Activated naive CD4-positive, alpha-beta T cell treated with anti-CD3 and anti-CD28 coated beads for 36 hours (primary cell): Measurements from ENCODE around the gene BCL2. TPM values are rescaled to one million over a fixed set of nuclear protein-coding genes. Genes with fewer than 3 reads are reported as not detected.

ENCODE experiments used
- CTCF ChIA-PET: fragments of 350-600 bp; sonication (Branson Sonifier 250); formaldehyde crosslinking; loops from one replicate; lab custom pipeline; 2021; ENCODE audit warnings: antibody characterized with exemption; lab: Charles Lee
- DNase-seq: peaks from one replicate; pipeline ENCODE4 v3.0.0-alpha.2; 2020
- H3K27ac Mint-ChIP-seq: one replicate; pipeline ENCODE4 v1.8.0; 2021; ENCODE audit warnings: mild to moderate bottlenecking, mixed read lengths
- H3K27me3 Mint-ChIP-seq: one replicate; pipeline ENCODE4 v1.8.0; 2021; ENCODE audit warnings: low read depth, mixed read lengths
- H3K36me3 Mint-ChIP-seq: one replicate; pipeline ENCODE4 v1.8.0; 2021; ENCODE audit warnings: low read depth, mixed read lengths
- H3K4me1 Mint-ChIP-seq: one replicate; pipeline ENCODE4 v1.8.0; 2021; ENCODE audit warnings: low read depth, mixed read lengths
- H3K4me3 Mint-ChIP-seq: one replicate; pipeline ENCODE4 v1.8.0; 2021; ENCODE audit warnings: mild to moderate bottlenecking, moderate library complexity, mixed read lengths
- H3K9me3 Mint-ChIP-seq: one replicate; pipeline ENCODE4 v1.8.0; 2021; ENCODE audit warnings: mixed read lengths
- intact Hi-C: fragments of 100-400 bp; cut with micrococcal nuclease; formaldehyde crosslinking; loops from one replicate; pipeline ENCODE4 v1.15.1; 2023
- total RNA-seq, 2 experiments: library from RNA; stranded (reverse); gene quantifications; one replicate each; pipeline ENCODE4 v1.2.3, GENCODE V29; 2021

Gene BCL2
- total RNA-seq, 2 experiments from 2014 or later: 48.4 to 49.6 TPM

DNA sequence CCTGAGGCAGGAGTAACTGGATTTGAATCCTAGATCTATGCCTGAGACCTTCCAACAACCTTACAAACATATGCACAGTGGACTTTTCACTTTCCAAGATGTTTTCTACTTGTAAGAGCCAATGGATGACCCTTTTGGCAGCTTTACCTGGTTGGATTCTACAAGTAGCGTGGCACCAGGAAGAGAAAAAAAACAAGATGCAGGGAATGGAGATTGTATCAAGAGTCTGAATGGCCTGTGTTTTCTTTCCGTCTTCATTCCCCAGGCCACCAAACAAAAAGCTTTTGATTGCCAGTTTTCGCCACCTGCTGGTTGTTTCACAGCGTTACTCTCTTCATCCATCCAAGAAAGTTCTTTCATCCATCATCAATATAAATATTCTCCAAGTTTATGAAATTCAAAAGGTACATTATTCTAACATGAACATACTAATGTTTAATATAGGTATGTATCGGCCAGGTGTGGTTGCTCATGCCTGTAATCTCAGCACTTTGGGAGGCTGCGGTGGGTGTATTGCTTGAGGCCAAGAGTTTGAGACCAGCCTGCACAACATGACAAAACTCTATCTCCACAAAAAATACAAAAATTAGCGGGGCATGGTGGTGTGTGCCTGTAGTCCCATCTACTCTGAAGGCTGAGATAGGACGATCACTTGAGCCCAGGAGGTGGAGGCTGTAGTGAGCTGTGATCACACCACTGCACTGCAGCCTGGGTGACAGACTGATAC lies 3.5 kb upstream of the BCL2 start:
- Mint-ChIP-seq H3K36me3 (peaks cover 9% of the 10 kb centered on the region), H3K9me3 (no peaks in the 10 kb centered on the region), H3K27me3 (no peaks in the 10 kb centered on the region), H3K27ac (no peak overlapping the region), H3K4me1 (peaks cover 18% of the 10 kb centered on the region), H3K4me3 (no peak overlapping the region)
- CTCF ChIA-PET: interaction anchor here (0.6 to 7.4 kb wide), 38 partner anchors 9 to 722 kb away, joined by 3 to 159 read pairs (median 4); no protein-coding TSS in a partner anchor
- DNase-seq: peak; percentile 79
- intact Hi-C loops: loop anchor here (1.0 to 5.0 kb wide), 8 partner anchors 17 to 736 kb away; no protein-coding TSS in a partner anchor

DNA sequence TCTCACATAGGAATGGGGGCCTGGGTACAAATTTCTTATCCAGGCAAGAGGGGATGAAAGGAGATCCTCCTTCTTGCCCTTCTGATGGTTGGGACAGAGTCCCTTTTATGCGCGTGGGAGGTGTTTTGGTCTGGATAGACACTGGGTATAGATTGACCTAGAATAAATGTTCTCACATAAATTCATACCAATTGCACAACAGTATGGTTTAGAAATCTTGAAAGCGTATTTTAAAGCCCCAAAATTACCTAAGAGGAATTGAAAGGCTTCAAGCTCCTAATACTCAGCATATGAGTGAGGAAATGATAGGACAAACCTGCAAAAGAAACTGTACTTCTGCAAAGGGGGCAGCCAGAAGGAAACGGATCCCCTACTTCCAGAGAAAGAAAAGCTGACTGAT lies 2.6 kb upstream of the BCL2 start:
- H3K36me3 Mint-ChIP-seq: peaks cover 17% of the 10 kb centered on the region
- CTCF ChIA-PET: interaction anchor here (0.9 to 7.4 kb wide), 18 partner anchors 117 to 307 kb away, joined by 3 to 159 read pairs (median 6); no protein-coding TSS in a partner anchor
- no peak overlapping the region for H3K4me3 Mint-ChIP-seq
- peaks cover 18% of the 10 kb centered on the region for H3K4me1 Mint-ChIP-seq
- H3K27me3 Mint-ChIP-seq: no peaks in the 10 kb centered on the region
- no peak for DNase-seq
- H3K27ac Mint-ChIP-seq: no peak overlapping the region
- no peaks in the 10 kb centered on the region for H3K9me3 Mint-ChIP-seq
- intact Hi-C loops: loop anchor here (2.0 to 5.0 kb wide), 2 partner anchors 297 to 735 kb away; no protein-coding TSS in a partner anchor

DNA sequence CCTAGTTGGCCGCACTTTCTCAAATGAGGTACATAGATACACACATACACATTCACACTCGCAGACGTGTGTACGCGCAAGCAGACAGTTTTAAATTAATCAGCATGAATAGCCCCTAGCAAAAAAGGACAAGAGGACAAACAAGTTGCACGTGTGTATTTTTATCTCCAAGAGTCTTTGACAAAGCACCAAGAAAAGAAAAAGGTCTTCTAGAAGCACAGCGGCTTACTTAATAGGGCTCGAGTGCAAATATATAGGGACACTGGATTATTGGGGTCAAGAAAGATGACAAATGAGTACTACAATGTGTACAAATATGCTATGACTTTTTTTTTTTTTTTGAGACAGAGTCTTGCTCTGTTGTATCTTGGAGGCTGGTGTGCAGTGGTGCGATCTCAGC lies 1.7 kb upstream of the BCL2 start:
- peak overlapping the region; percentile 90 for H3K27ac Mint-ChIP-seq

DNA sequence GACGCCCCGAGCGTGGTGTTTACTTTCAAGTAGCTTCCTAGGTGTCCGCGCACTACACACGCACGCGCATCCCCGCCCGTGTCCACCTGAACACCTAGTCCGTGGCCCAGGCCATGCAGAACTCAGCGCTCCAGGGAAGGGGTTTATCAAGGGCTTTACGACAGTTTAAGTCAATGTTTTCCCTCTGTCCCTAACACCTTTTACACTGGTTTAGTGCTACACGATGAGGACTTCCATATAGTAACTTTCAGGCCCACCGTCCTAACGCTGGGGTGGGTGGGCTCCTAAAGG lies 1.4 kb upstream of the BCL2 start:
- intact Hi-C loops: loop anchor here (1.0 to 5.0 kb wide), 4 partner anchors 45 to 734 kb away; partner anchors contain the start of genes SERPINB8 and VPS4B
- CTCF ChIA-PET: interaction anchor here (1.0 to 5.0 kb wide), 5 partner anchors 118 to 304 kb away, joined by 7 to 32 read pairs (median 23); no protein-coding TSS in a partner anchor
- peaks cover 24% of the 10 kb centered on the region for H3K36me3 Mint-ChIP-seq
- H3K27me3 Mint-ChIP-seq: no peaks in the 10 kb centered on the region
- peak overlapping the region; percentile 90 for H3K27ac Mint-ChIP-seq
- peaks cover 19% of the 10 kb centered on the region for H3K4me1 Mint-ChIP-seq
- no peaks in the 10 kb centered on the region for H3K9me3 Mint-ChIP-seq
- DNase-seq: no peak
- H3K4me3 Mint-ChIP-seq: peak overlapping the region; percentile 81

More for the DNA sequence above, 1.7 kb upstream of the BCL2 start:
- no peaks in the 10 kb centered on the region for H3K27me3 Mint-ChIP-seq
- H3K36me3 Mint-ChIP-seq: peaks cover 24% of the 10 kb centered on the region
- CTCF ChIA-PET: interaction anchor here (1.0 to 7.4 kb wide), 6 partner anchors 118 to 306 kb away, joined by 7 to 159 read pairs (median 24); no protein-coding TSS in a partner anchor
- H3K4me3 Mint-ChIP-seq: peak overlapping the region; percentile 81
- no peaks in the 10 kb centered on the region for H3K9me3 Mint-ChIP-seq
- peaks cover 19% of the 10 kb centered on the region for H3K4me1 Mint-ChIP-seq
- no peak for DNase-seq
- intact Hi-C loops: loop anchor here (2.0 to 5.0 kb wide), 2 partner anchors 650 to 734 kb away; partner anchors contain the start of gene SERPINB8

DNA sequence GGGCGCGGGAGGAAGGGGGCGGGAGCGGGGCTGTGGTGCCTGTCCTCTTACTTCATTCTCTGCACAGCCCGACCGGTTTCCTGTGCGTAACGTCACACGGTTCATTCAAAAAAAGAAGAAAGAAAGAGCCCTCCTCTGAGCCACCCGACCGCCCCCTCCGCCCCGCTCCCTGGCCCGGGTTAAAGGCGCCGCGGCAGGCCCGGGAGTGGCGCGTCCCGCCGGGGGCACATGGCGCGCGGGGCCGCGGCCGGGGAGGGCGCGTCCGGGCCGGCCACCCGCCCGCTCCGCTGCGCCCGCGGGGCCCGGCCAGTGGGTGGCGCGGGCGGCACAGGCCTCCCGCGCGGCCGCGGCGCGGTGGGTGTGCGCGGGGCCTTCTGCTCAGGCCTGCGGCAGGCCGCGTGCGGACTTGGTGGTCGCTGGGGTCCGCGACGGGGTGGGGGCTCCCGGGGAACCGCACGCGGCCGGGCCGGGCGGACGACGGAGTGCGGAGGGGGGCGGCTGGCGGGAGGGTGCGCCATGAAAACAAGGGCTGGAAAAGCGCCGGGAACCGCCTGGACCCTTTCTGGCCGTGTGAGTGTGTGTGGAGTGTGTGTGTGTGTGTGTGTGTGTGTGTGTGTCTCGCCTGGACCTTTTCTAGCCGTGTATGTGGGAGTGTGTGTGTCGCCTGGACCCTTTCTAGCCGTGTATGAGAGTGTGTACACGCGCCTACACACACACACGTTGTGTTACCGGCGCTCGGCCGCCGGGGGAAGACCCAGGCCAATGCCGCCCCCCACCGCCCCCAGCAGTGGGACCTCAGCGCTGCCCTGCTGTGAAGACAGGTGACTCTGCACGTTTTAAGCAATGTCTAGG lies 780 bp upstream of the BCL2 start:
- H3K9me3 Mint-ChIP-seq: no peaks in the 10 kb centered on the region
- H3K27me3 Mint-ChIP-seq: no peaks in the 10 kb centered on the region
- intact Hi-C loops: loop anchor here (1.0 to 5.0 kb wide), 4 partner anchors 46 to 733 kb away; partner anchors contain the start of genes SERPINB8 and VPS4B
- H3K36me3 Mint-ChIP-seq: peaks cover 24% of the 10 kb centered on the region
- CTCF ChIA-PET: interaction anchor here (1.0 to 5.0 kb wide), 13 partner anchors 13 to 303 kb away, joined by 3 to 84 read pairs (median 14); no protein-coding TSS in a partner anchor
- peaks cover 23% of the 10 kb centered on the region for H3K4me1 Mint-ChIP-seq
- peak; percentile 88 for DNase-seq
- H3K4me3 Mint-ChIP-seq: peak overlapping the region; percentile 81
- peak overlapping the region; percentile 90 for H3K27ac Mint-ChIP-seq

DNA sequence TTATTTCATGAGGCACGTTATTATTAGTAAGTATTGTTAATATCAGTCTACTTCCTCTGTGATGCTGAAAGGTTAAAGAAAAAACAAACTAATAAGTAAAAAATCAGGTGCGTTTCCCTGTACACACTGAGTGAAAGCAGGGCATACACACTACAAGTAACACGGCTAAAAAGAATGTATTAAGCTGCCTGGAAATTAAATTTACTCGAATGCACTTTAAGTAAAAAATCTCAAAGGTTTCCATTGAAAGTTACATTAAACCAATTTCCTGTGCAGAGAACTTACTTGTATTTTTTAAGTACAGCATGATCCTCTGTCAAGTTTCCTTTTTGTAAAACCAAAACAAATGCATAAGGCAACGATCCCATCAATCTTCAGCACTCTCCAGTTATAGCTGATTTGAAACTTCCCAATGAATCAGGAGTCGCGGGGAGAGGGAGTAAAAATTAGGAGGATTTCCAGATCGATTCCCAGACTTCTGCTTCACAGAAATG lies 633 bp downstream of the BCL2 start:
- no peak for DNase-seq

DNA sequence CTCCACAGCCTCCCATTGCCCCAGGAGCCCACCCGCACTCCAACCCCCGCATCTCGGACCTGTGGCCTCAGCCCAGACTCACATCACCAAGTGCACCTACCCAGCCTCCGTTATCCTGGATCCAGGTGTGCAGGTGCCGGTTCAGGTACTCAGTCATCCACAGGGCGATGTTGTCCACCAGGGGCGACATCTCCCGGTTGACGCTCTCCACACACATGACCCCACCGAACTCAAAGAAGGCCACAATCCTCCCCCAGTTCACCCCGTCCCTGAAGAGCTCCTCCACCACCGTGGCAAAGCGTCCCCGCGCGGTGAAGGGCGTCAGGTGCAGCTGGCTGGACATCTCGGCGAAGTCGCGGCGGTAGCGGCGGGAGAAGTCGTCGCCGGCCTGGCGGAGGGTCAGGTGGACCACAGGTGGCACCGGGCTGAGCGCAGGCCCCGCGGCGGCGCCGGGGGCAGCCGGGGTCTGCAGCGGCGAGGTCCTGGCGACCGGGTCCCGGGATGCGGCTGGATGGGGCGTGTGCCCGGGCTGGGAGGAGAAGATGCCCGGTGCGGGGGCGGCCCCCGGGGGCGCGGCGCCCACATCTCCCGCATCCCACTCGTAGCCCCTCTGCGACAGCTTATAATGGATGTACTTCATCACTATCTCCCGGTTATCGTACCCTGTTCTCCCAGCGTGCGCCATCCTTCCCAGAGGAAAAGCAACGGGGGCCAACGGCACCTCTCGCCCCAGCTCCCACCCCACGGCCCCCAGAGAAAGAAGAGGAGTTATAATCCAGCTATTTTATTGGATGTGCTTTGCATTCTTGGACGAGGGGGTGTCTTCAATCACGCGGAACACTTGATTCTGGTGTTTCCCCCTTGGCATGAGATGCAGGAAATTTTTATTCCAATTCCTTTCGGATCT lies 1.3 kb downstream of the BCL2 start:
- H3K4me3 Mint-ChIP-seq: peak overlapping the region; percentile 98
- peak; percentile 93 for DNase-seq
- intact Hi-C loops: loop anchor here (1.0 to 2.0 kb wide), 9 partner anchors 9 to 1131 kb away; partner anchors contain the start of genes PHLPP1, PIGN, RELCH and ZCCHC2
- peaks cover 35% of the 10 kb centered on the region for H3K36me3 Mint-ChIP-seq
- H3K4me1 Mint-ChIP-seq: peaks cover 42% of the 10 kb centered on the region
- no peaks in the 10 kb centered on the region for H3K27me3 Mint-ChIP-seq
- peak overlapping the region; percentile 97 for H3K27ac Mint-ChIP-seq
- H3K9me3 Mint-ChIP-seq: no peaks in the 10 kb centered on the region
- CTCF ChIA-PET: interaction anchor here (0.6 to 3.6 kb wide), 50 partner anchors 11 to 305 kb away, joined by 3 to 84 read pairs (median 4); no protein-coding TSS in a partner anchor

More for the DNA sequence above, 633 bp downstream of the BCL2 start:
- H3K27me3 Mint-ChIP-seq: no peaks in the 10 kb centered on the region
- peaks cover 36% of the 10 kb centered on the region for H3K4me1 Mint-ChIP-seq
- H3K36me3 Mint-ChIP-seq: peaks cover 32% of the 10 kb centered on the region
- intact Hi-C loops: loop anchor here (1.0 to 2.0 kb wide), 8 partner anchors 106 to 1132 kb away; partner anchors contain the start of genes PHLPP1, PIGN, RELCH and ZCCHC2
- peak overlapping the region; percentile 97 for H3K27ac Mint-ChIP-seq
- H3K9me3 Mint-ChIP-seq: no peaks in the 10 kb centered on the region
- H3K4me3 Mint-ChIP-seq: peak overlapping the region; percentile 98
- CTCF ChIA-PET: interaction anchor here (1.1 to 3.6 kb wide), 26 partner anchors 11 to 304 kb away, joined by 3 to 84 read pairs (median 10); no protein-coding TSS in a partner anchor

DNA sequence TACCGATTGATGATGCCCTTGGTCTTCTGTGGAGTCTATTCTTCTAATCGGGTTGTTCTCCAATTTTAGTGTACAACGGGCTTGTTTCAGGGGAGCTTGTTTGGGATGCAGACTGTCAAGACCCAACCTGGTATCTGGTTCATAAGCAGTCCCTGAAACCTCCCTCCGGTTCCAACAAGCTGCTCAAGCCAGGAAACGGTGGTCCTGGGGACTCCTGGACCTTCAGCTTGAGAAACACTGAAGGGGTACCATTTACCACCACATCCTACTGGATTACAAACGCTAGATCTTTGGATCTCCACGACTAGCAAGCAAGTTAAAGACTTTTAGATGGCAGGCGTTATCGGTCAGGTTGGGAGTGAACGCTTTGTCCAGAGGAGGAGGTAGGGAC lies 2.0 kb downstream of the BCL2 start:
- CTCF ChIA-PET: interaction anchor here (0.6 to 3.6 kb wide), 42 partner anchors 10 to 304 kb away, joined by 3 to 84 read pairs (median 5); no protein-coding TSS in a partner anchor
- DNase-seq: no peak
- intact Hi-C loops: loop anchor here (1.0 kb wide), 1 partner anchor 8 kb away; no protein-coding TSS in a partner anchor
- peak overlapping the region; percentile 98 for H3K4me3 Mint-ChIP-seq
- peaks cover 35% of the 10 kb centered on the region for H3K36me3 Mint-ChIP-seq
- H3K27me3 Mint-ChIP-seq: no peaks in the 10 kb centered on the region
- no peaks in the 10 kb centered on the region for H3K9me3 Mint-ChIP-seq
- peaks cover 44% of the 10 kb centered on the region for H3K4me1 Mint-ChIP-seq
- peak overlapping the region; percentile 91 for H3K27ac Mint-ChIP-seq

DNA sequence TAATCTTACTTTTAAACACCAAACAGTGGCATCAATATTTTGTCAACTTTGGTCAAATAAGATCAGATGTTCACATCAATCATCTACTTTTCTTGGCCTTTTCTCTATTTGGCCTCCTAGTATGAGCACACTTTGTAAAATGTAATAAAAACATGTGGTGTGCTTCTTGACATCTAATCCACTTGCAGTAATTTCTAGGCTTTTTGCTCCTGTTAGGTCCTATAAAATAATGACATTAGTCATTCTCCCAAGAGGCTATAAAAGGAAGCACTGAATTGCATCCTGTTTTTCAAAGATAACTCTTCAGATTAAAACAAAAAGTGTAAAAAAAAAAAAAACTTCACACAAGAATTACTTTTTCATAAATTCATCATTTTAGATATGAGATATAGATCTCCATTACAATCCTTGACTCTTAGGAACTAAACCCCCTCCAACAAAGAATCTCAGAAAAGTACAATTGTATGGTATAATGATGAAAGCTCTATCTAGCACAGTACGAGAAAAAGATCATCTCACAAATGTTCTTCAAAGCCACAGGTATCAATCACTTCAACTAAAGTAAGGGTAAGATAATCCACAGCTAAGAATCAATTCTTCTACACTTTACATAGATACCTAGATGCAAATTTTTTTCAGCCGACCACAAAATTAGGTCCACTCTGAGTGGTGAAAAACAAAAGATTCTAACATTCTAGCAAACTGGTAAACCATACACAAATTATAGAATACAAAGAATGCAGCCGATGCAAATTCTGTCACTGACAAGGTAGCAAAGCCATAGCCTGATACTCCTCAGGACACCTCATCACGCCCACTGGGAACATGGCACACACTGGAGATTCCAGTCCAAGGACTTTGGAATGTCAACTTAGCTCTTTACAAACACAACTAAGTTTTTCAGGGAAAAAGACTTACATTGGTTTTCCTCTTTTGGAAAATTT lies 2.7 kb downstream of the BCL2 start:
- peak overlapping the region; percentile 91 for H3K27ac Mint-ChIP-seq
- no peaks in the 10 kb centered on the region for H3K9me3 Mint-ChIP-seq
- CTCF ChIA-PET: interaction anchor here (0.6 to 3.6 kb wide), 32 partner anchors 9 to 304 kb away, joined by 3 to 84 read pairs (median 6); no protein-coding TSS in a partner anchor
- peak overlapping the region; percentile 98 for H3K4me3 Mint-ChIP-seq
- no peak for DNase-seq
- no peaks in the 10 kb centered on the region for H3K27me3 Mint-ChIP-seq
- intact Hi-C loops: loop anchor here (1.0 kb wide), 2 partner anchors 8 to 29 kb away; no protein-coding TSS in a partner anchor
- peaks cover 35% of the 10 kb centered on the region for H3K36me3 Mint-ChIP-seq
- H3K4me1 Mint-ChIP-seq: peaks cover 45% of the 10 kb centered on the region

DNA sequence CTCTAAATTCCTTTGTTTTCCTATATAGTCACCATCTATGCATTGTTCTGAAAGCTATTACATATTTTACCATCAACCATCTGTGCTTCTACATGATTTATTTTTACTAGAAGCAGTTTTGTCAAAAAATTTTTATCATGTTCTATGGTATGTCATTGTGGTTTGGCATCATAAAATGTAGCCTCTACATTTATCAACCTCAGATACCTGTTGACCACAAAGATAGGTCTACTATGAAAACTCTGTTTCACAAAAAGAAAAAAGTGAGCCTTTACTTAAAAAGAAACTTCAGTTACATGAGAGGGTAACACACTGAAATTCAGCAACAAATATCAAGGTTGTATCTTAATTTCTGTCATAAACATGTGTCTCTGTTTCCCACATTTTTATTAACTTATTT lies 3.7 kb downstream of the BCL2 start:
- H3K4me1 Mint-ChIP-seq: peaks cover 50% of the 10 kb centered on the region
- intact Hi-C loops: loop anchor here (1.0 to 2.0 kb wide), 2 partner anchors 28 to 47 kb away; no protein-coding TSS in a partner anchor
- H3K27ac Mint-ChIP-seq: peak overlapping the region; percentile 91
- no peaks in the 10 kb centered on the region for H3K27me3 Mint-ChIP-seq
- H3K9me3 Mint-ChIP-seq: no peaks in the 10 kb centered on the region
- peaks cover 35% of the 10 kb centered on the region for H3K36me3 Mint-ChIP-seq
- CTCF ChIA-PET: interaction anchor here (0.8 to 2.8 kb wide), 8 partner anchors 8 to 300 kb away, joined by 3 to 19 read pairs (median 10); no protein-coding TSS in a partner anchor
- no peak for DNase-seq
- peak overlapping the region; percentile 98 for H3K4me3 Mint-ChIP-seq
